Type B pancreatic cell (in vitro differentiated cells): ENCODE measurements around the gene NEUROD2. TPM values are rescaled to one million over a fixed set of nuclear protein-coding genes. Genes with fewer than 3 reads are reported as not detected.

Experiments
- DNase-seq: peaks from one replicate; pipeline ENCODE4 v3.0.0; 2021; ENCODE audit warnings: mixed read lengths; ENCODE audit not compliant: unreplicated experiment; ENCODE audit errors: extremely low spot score
- H3K27ac Mint-ChIP-seq: 2 replicates; pipeline ENCODE4 v1.8.0; 2021; ENCODE audit warnings: mild to moderate bottlenecking, mixed read lengths
- H3K27me3 Mint-ChIP-seq: 2 replicates; pipeline ENCODE4 v1.8.0; 2021; ENCODE audit warnings: mixed read lengths
- H3K36me3 Mint-ChIP-seq: 2 replicates; pipeline ENCODE4 v1.8.0; 2021; ENCODE audit warnings: mixed read lengths
- H3K4me1 Mint-ChIP-seq: one replicate; pipeline ENCODE4 v1.8.0; 2021; ENCODE audit warnings: mixed read lengths; ENCODE audit not compliant: unreplicated experiment
- H3K4me3 Mint-ChIP-seq: 2 replicates; pipeline ENCODE4 v1.8.0; 2021; ENCODE audit warnings: mild to moderate bottlenecking, mixed read lengths
- H3K9me3 Mint-ChIP-seq: 2 replicates; pipeline ENCODE4 v1.8.0; 2021; ENCODE audit warnings: mixed read lengths
- total RNA-seq: library from RNA; stranded (reverse); gene quantifications from 2 replicates; pipeline ENCODE4 v1.2.1, GENCODE V29; 2021; ENCODE audit warnings: low replicate concordance
- TF ChIP-seq, protein P1 (sequence below): fragments of 200-600 bp; sonication (generic); conservative IDR thresholded peaks from 2 replicates; pipeline ENCODE4 v1.5.0; 2021; ENCODE audit warnings: antibody characterized with exemption, mild to moderate bottlenecking

The NEUROD2 gene
- total RNA-seq, 1 donor from 2014 or later: not detected

DNA sequence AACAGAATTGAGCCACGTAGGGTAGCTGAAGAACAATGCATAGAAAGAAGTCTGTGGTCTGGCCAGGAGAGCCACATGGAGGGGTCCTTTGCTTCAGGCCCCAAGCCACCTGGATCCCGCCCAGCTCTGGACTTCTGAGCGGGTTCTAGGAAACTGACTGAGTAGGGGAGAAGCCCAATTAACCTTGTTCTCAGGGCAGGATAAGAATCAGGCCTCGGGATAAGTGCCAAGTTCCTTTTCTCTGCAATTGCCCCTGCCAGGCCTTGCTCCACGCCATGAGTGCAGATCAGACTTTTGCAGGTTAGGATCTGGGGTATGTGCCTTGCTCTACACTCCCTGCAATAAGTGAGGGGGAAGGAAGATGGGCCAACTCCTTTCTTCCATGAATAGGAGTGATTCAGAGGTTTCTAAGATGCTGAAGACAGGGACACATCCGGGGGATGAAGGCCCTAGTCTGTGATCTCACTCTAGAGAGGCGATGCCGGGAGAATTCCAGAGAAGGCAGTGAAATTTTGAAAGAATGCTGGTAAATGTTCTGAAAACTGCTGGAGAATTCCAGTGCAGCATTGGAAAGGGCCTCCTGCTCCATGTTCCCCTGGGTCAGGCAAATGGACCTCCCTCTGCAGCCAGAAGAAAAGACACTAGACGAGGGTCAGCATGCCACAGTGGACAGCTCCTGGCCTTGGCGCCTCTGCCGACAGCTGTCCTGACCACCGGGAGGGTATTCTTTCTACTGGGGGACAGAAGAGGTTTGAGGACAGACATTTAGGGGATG lies 5.8 kb downstream of the NEUROD2 start:
- H3K36me3 Mint-ChIP-seq: peaks cover 4% of the 10 kb centered on the region
- no peak overlapping the region for H3K27ac Mint-ChIP-seq
- peaks cover 89% of the 10 kb centered on the region for H3K27me3 Mint-ChIP-seq
- no peaks in the 10 kb centered on the region for H3K9me3 Mint-ChIP-seq
- no peak overlapping the region for H3K4me3 Mint-ChIP-seq
- no peak for DNase-seq
- TF ChIP-seq, protein P1, sequence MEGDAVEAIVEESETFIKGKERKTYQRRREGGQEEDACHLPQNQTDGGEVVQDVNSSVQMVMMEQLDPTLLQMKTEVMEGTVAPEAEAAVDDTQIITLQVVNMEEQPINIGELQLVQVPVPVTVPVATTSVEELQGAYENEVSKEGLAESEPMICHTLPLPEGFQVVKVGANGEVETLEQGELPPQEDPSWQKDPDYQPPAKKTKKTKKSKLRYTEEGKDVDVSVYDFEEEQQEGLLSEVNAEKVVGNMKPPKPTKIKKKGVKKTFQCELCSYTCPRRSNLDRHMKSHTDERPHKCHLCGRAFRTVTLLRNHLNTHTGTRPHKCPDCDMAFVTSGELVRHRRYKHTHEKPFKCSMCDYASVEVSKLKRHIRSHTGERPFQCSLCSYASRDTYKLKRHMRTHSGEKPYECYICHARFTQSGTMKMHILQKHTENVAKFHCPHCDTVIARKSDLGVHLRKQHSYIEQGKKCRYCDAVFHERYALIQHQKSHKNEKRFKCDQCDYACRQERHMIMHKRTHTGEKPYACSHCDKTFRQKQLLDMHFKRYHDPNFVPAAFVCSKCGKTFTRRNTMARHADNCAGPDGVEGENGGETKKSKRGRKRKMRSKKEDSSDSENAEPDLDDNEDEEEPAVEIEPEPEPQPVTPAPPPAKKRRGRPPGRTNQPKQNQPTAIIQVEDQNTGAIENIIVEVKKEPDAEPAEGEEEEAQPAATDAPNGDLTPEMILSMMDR: no peak
- H3K4me1 Mint-ChIP-seq: no peaks in the 10 kb centered on the region

DNA sequence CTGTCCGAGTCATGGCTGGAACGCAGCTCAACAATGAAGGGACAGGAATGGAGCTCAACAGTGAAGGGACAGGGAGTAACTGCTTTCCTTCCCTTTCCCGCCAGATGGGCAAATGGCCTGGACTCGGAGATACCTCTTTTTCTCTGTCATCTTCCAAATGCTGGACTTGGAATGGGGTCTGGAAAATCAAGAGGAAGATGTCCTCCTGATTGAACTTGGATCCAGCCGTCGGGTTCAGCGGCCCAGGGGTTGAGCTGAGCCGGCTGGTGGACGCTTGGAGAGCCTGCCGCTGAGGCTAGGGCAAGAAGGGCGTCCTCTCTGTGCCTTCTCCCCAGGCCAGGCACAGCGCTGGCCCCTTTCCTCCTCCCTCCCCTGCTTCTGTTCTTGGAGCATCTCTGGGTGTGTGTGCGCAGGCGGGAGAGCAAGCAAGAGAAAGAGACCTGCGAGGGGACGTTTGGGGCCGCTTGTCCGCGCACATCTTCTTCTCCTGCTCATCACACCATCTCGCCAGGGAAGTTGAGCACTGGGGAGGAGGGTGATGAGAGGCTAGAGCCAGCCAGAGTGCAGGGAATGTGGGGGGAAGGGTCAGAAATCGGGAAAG lies 6.6 kb downstream of the NEUROD2 start:
- DNase-seq: no peak
- H3K9me3 Mint-ChIP-seq: no peaks in the 10 kb centered on the region
- no peak overlapping the region for H3K4me3 Mint-ChIP-seq
- peaks cover 95% of the 10 kb centered on the region for H3K27me3 Mint-ChIP-seq
- TF ChIP-seq, protein P1: no peak
- no peaks in the 10 kb centered on the region for H3K4me1 Mint-ChIP-seq
- H3K27ac Mint-ChIP-seq: peak overlapping the region; percentile 39
- H3K36me3 Mint-ChIP-seq: peaks cover 4% of the 10 kb centered on the region

DNA sequence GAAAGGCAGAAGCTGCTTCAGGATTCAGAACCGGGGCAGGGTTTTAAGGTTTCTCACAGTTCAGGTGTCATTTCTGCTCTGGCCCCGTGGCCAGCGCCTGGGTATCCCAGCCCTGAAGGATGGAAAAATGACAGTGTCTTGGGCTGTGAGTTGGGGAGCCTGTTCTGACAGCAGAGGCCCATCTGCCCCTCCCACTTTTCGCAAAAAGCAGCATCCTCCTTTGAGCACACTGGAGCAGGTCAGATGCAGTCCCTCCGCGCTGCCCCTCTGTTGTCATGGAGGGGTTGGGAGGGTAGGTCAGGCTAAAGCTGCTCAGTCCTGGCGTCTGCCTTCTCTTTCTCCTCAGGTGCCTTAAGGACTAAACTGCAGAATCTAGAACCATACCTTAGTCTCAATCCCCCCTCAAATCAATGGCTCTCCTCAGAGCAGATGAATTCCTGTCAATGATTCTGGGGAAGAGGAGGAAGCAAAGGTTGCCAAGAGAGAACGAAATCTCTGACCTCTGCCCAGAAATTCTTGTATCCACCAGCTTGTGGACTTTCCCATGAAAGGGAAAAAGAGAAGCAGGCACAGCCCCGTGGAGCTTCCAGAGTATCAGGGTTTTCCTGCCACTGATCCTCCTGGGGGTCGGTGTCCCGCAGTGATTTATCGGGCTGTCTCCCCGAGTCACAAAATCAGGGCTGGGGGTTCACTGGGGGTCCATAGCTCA lies 7.3 kb downstream of the NEUROD2 start:
- H3K27me3 Mint-ChIP-seq: peaks cover 97% of the 10 kb centered on the region
- no peak overlapping the region for H3K27ac Mint-ChIP-seq
- H3K9me3 Mint-ChIP-seq: no peaks in the 10 kb centered on the region
- no peak for DNase-seq
- H3K4me3 Mint-ChIP-seq: no peak overlapping the region
- TF ChIP-seq, protein P1: no peak
- H3K4me1 Mint-ChIP-seq: no peaks in the 10 kb centered on the region
- H3K36me3 Mint-ChIP-seq: peaks cover 4% of the 10 kb centered on the region

DNA sequence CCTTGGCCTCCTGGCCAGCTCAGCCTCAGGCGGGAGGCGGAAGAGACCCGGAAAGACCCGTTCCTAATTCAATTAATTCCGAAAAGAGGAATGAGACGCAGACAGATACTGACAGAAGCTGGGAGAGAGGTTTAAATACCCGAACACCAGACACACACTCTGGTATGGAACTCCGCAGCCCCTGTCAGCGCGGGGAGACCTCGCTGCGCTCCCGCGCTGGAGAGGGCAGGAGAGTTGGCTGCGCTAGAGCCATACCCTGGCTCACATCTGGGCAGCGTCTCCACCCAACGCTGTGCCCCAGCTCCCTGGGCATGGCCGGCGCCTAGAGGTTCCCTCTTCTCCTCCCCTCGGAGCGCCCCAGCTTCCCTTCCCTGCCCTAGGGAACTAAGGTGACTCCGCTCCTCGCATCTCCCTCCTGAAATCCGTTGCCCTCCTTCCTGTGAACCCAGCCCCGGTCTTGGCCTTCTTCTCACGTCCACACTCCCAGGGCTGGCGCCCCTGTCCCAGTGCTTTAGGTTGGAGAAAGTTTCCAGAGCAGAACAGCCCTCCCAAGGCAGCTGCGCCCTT lies 8.0 kb downstream of the NEUROD2 start:
- no peak for DNase-seq
- H3K4me3 Mint-ChIP-seq: peak overlapping the region; percentile 17
- no peak overlapping the region for H3K27ac Mint-ChIP-seq
- TF ChIP-seq, protein P1: no peak
- H3K27me3 Mint-ChIP-seq: peaks cover 97% of the 10 kb centered on the region
- no peaks in the 10 kb centered on the region for H3K9me3 Mint-ChIP-seq
- no peaks in the 10 kb centered on the region for H3K4me1 Mint-ChIP-seq
- peaks cover 4% of the 10 kb centered on the region for H3K36me3 Mint-ChIP-seq

DNA sequence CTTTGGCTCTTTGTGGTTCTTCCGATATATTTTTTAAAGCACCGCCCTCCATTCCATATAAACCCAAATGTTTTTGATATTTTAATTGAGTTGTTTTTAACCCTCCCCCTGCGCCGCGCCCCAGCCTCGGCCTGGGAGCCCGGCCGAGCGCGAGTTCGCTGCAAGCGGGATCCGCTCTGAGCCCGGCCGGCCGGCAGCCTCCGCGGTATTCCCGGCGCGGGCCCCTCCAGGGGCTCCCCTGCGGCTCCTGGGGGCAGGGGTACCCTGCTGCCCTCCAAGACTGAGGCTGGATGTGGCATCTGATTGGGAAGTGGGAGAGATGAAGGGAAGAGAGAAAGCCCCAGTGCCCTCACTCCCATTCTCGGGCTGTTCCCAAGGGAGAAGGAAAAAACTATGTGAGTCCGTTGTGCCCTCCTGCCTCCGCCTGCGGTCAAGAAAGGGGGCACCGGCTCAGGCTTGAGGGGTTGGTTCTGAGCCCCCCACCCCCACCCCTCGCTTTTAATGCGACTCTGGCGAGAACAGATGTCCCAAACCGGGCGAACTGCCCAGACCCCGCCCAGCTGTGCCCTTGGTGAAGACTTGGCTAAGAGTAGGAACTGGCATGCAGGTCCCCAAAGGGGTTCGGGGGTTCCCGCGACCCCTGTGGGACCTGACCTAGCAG lies 8.6 kb downstream of the NEUROD2 start:
- H3K27ac Mint-ChIP-seq: no peak overlapping the region
- peaks cover 97% of the 10 kb centered on the region for H3K27me3 Mint-ChIP-seq
- no peak overlapping the region for H3K4me3 Mint-ChIP-seq
- no peaks in the 10 kb centered on the region for H3K9me3 Mint-ChIP-seq
- H3K36me3 Mint-ChIP-seq: peaks cover 4% of the 10 kb centered on the region
- no peak for DNase-seq
- H3K4me1 Mint-ChIP-seq: no peaks in the 10 kb centered on the region
- TF ChIP-seq, protein P1: no peak
